Fibroblast of skin of scalp (primary cell): Measurements from ENCODE around the gene NTF3.
A peak's percentile ranks its signal among the peaks of the same experiment; 100 is the strongest.

Experiments
- DNase-seq: peaks from one replicate; pipeline ENCODE4 v3.0.0-alpha.2; 2013

NTF3 gene

GRCh38 chr12:5458229-5459050 is 26.5 kb downstream of the NTF3 start:
- no peak for DNase-seq

DNA sequence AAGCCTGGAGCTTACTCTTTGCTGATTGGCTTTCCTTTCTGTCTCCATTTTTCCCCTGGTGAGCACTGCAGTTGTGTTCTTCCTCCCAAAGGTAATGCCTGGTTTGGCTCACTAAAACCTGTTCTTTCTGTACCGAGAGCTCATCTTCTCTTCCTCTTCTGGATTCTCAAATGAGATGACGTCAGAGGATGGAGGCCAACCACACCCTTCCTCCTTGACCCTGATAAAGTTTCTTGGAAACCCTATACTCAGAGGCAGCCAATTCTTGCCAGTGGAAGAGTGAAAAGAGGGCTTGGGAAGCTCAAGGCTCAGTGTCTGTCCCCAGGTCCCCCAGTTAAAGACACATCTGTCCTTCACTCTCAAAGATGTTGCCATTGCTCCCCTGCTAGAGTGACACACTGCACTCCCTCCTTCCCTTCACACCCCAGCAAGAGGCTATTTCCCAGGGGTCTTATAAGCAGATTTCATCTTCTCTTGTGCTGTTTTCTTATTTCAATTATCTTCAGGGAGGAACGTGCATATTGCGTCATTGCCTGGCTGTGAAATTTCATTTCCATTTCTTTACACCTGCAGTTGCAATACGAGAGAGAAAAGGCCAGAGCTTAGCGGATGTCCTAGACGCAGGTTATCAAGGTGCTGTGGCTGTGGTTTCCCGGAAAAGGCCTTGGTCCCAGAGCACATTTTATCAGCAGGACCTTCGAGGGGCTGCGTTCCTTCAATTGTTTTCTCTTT is 27.3 kb downstream of the NTF3 start:
- DNase-seq = no peak

GRCh38 chr12:5460817-5461216 is 28.9 kb downstream of the NTF3 start:
- no peak for DNase-seq

GRCh38 chr12:5461966-5462365 is 30.1 kb downstream of the NTF3 start:
- no peak for DNase-seq

- no peak for DNase-seq
Measured at GRCh38 chr12:5464096-5464495, 32.2 kb downstream of the NTF3 start.

DNA sequence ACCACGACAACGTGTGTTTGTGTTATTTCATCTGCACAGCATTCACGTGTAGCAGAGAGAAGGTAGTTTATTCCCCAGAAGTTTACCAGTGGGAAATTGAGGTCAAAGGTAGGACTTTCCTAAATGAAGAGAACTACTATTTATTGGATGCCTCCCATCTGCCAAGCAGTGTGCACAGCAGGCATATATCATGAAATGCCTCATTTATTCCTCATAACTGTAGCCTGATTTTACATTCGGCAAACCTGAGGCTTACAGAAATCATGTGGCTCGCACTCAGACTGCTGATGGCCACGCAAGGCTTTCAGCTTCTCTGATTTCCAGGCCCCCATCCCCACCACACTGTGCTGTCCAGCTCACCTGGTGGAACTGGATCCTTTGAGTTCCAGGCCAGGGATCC is 33.5 kb downstream of the NTF3 start:
- DNase-seq = no peak

DNA sequence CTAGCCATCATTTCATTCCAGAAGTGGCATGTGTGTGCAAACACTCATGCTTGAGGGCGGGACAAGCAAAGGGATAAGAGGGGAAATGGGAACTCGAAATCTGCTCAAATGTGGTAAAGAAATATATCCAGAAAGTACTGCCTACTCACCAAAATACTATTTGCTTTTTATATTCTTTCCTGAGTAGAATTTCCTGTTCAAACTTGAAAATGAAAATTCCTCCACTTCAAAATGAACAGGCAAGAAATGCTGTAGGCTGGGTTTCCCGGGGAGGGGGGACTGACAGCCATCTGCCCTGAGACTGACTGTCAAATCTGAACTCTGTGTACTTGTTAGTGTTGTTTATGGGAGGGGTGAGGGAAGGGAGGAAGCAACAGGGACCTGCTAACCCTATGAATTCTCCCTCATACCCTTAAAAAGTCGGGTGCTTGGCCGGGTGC is 34.6 kb downstream of the NTF3 start:
- DNase-seq = peak; percentile 70

GRCh38 chr12:5467931-5468330 is 36.0 kb downstream of the NTF3 start:
- DNase-seq = no peak

- no peak for DNase-seq
Measured at GRCh38 chr12:5470221-5470620, 38.3 kb downstream of the NTF3 start.

DNA sequence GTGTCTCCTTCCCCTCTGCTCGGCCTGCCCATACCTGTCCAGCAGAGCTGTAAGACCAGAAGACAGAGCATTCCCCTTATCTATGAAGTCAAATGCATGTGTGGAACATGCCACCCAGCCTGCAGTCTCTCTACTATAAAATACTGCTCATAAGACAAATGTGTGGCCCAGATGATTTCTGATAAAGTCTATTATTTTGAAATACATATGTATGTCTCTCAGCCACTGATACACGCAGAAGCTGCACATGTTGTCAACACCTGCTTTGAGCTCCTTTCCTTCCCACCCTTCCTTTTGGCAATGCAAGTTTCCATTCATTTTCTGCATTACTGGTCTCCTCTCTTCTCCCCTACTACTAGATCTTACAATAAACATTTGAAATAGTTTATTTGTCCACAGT is 38.8 kb downstream of the NTF3 start:
- DNase-seq = no peak

DNA sequence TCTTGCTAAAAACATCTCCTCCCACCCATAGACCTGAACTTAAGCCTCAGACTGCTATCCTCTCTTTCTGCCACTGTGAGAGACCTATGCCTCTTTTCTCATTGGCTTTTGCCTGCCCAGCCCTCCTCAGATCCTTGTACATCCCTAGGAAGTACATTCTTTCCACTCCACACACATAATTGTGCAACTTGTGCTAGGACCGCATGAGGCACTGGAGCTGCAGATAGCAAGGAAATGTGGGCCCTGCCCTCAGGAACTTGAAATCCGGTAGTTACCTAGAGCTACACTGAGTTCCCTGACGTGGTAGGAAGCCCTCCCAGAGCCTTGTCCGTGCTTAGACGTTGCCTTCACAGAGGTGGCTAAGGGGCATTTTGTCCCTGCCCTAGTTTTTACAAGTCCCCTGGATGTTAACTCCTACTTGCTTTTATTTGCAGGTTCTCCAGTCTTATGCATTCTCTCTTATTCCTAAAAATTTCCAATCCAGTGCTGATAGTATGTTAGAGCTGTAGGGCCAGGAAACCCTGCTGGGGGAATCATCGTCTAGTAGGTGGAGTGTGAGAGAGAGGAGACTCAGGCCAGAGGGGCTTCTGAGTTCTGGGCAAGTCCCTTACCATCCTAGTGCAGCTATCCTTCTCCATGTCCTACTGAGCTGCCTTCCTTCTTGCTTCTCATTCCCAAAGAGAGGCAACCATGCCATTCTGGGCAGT is 41.3 kb downstream of the NTF3 start:
- no peak for DNase-seq

DNA sequence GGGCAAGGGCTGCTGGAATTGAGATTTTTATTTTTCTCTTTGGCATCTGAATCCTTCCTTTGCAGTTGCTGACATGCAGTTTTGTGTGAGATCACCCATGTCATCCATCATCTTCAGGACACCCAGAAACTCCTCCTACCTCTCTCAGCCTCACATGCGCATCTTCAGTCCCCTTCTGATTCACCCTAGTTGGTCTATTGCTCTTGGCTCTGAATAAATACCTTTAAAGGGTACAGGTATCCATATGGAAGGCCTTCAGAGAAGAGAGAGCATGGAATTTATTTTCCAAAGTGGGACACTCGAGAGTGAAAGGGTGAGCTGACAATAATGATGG is 41.8 kb downstream of the NTF3 start:
- no peak for DNase-seq

DNA sequence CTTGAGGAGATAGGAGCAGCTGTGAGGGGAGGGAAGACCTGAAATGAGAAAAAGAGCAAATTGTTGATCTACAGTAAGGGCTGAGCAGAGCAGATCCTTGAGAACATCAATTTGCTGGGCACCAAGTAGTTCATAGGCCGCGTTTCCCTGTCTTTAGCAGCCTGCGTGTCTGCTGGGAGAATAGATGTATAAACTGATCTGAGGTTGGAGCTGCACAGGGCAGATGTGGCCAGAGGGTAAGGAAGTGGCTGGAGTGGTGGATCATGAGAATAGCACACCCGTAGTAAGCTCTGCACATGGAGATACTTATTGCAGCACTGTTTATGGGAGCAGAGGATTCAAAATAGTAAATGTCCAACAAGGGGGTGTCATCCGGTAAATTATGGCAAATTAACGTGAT is 44.4 kb downstream of the NTF3 start:
- no peak for DNase-seq

DNA sequence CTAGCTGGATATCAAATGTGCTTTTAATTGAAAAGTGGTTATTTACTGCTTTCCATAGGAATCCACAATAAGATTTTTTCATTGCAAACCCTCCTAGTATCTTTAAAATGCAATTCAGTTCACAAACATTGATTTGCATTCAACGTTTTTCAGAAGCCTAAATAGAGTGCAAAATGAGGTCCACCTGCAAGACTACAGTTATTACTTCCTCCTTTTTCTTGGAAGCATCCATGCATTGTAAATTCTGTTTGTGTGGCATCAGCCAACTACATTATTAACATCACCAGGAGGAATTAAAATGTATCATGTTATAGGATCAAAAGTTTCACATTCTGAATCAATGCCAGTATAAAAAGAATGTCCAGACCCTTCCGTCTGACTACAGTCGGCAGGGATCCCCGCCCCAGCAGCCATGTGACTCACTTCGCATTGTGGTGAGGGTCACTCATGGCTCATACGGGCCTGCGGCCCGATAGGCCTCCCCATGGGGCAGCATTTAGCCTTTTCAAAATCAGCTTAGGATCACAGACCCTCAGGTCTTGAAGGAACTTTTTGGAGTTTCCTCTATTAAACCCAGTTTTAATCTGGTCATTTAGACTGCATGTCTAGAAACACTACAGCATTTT is 46.3 kb downstream of the NTF3 start:
- no peak for DNase-seq

DNA sequence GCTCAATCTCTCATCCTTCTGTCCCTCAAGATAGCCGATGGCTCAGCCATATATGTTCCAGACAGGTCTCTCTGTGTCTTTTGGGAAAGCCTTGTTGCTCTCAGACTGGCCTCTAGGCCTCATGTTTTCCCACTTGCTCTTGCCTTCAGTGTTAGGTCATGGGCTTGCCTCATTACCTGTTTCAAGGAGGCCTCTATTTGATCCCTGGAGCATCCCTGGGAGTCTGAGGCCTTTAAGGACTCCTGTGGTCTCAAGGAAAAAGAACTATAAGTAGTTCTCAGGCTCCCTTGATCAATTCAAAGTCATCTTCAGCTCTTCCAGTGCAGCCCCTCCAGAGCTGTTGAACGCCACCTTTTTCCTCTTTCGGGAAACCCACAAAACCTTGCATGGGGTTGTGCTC is 47.9 kb downstream of the NTF3 start:
- DNase-seq = no peak

GRCh38 chr12:5480218-5480937 is 48.5 kb downstream of the NTF3 start:
- peak; percentile 68 for DNase-seq

GRCh38 chr12:5480938-5481303 is 49.0 kb downstream of the NTF3 start:
- no peak for DNase-seq

DNA sequence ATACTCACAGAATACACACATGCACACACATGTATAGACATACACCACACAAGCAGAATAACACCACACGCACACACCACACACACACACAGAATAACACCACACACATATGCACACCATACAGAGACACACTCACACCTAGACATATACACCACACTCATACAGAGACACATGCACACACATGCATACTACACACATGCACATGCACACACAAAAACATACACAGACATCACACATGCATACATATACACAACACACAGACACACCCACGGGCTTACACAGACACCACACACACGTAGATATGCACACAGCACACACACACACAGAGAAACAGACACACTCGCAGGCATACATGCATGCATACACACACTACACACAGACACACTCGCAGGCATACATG is 49.7 kb downstream of the NTF3 start:
- no peak for DNase-seq

GRCh38 chr12:5484426-5484825 is 52.5 kb downstream of the NTF3 start:
- DNase-seq = peak; percentile 66

GRCh38 chr12:5485454-5485853 is 53.5 kb downstream of the NTF3 start:
- DNase-seq = no peak

- no peak for DNase-seq
Measured at GRCh38 chr12:5487076-5487475, 55.2 kb downstream of the NTF3 start.

- DNase-seq = peak; percentile 57
Measured at GRCh38 chr12:5487948-5488625, 56.2 kb downstream of the NTF3 start.
